GM19468 (cell line): ENCODE data around the gene MINAR1.
"Not testable (repeated sequence)": the region's sequence is repeated elsewhere in the genome, so short reads cannot be mapped to it uniquely, and the experiment has no call there.

Experiments used
- ATAC-seq: cut with Tn5 transposase; IDR thresholded peaks from one replicate; pipeline ENCODE4 v1.9.1; 2021; ENCODE audit warnings: mild to moderate bottlenecking, moderate library complexity, moderate number of reproducible peaks; ENCODE audit not compliant: unreplicated experiment; ENCODE audit errors: extremely low read depth

Gene MINAR1, protein sequence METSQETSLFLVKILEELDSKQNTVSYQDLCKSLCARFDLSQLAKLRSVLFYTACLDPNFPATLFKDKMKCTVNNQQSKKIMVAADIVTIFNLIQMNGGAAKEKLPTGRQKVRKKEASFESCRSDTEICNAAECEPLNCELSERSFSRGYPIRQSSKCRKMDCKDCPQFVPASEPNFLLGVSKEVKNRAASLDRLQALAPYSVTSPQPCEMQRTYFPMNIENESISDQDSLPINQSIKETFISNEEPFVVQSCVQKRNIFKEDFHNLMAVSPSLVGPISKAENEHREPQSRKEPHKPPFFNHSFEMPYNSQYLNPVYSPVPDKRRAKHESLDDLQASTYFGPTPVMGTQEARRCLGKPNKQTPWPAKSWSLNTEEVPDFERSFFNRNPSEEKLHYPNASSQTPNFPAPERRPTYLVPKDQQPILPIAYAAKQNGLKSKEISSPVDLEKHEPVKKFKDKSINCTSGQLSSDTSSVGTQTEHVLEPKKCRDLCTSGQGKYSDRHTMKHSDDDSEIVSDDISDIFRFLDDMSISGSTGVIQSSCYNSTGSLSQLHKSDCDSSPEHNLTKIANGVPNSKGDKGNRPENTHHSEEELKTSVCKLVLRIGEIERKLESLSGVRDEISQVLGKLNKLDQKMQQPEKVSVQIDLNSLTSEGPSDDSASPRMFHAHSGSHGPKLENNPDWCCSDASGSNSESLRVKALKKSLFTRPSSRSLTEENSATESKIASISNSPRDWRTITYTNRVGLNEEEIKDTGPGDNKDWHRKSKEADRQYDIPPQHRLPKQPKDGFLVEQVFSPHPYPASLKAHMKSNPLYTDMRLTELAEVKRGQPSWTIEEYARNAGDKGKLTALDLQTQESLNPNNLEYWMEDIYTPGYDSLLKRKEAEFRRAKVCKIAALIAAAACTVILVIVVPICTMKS

DNA sequence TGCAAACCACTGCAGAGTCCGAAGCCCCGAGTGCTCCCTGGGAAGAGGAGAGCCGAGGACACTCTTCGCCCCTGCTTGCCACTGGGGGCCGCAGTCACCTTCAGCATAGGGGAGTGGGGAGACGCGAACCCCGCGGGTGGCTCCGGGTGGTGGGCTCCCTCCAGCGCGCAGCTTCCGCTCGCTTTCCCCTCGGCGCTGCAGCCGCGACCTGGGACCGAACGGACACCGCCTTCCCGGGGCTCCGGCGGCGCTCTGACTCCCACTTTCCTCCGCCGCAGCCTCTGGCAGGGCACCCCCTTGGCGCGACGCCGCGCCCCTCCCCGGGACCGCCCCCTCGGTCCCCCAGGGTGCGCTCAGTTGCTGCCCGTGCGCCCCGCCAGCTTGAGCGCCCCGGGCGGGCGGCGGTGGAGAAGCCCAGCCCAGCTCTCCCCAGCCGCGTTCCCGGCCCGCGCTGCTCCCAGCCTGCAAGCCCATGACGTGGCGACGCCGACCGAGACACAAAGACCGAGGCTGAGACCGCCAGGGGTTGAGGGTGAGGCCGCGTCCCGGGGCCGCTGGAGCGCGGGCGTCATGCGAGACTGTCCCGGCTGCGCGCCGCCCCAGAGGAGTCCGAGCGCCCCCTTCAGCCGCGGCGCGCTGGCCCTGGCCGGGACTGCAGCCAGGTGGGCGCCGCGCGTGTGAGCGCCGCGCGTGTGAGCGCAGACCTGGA, at the start of gene MINAR1:
Gene MINAR1, plus strand, starts transcription at position 701 of the 709 bp plus-strand sequence. CDS start 23,812 bp downstream, outside the sequence.
- no peak for ATAC-seq

DNA sequence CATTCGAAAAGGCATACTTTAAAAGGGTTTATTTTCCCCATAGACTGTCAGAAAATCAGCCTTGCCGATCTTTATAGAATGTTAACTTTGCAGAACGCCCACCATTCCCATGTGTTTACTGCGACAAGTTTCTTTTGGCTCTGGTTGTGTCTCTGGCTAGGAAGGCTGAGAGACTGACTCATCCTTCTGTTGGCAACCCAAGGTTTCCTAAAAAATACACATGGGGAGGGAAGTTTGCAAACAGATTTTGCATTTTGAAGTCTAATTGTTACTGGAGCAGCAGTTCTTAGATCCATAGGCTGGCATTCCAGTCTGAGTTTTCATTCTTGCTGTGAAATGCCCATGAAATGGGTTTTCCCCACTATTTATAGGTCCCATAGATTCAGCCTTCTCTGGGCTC, 37.9 kb upstream of the MINAR1 start:
- ATAC-seq: no peak

DNA sequence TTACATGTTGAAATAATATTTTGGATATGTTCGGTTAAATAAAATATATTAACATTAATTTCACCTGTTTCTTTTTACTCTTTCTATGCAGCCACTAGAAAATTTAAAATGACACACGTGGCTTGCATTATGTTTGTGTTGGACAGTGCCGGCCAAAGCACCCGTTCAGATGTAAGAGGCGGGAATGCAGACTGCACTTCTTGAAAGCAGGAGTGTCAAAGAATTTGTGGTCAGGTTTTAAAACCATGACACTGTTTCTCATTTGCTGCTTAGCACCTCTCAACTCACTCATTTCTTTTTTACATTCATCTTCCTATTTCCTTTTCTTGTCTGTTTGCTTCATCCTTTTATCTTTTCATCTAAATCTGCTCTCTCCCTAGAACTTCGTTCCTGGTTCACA, 35.3 kb upstream of the MINAR1 start:
- ATAC-seq: no peak

DNA sequence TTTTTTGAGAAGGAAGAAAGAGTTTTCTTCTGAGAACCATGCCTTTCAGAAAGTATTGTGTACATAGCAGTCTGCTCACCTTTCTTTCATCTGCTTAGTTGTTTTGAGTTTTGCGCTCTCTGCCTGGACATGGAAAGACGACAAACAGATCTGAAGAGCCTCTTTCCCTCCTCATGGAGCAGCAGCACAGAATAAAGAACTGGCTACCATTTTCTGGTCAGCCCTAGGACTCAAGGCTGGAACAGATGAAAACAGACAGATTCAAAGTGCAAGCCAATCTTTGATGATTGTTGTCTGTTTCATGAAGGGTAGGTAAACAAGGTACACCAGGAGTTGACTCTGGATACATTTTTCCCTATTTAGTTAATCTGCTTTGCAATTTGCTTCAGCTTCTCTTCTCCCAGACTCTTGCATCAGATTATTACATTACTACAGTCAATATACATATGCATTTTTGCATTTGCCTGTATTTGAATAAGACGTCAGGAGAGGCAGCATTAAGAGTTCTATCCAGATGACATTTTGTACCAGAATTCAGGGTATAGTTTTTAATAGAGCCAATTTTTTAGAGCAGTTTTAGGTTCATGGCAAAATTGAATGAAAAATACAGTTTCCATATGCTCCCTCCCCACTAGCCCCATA, 34.7 kb upstream of the MINAR1 start:
- ATAC-seq: no peak

DNA sequence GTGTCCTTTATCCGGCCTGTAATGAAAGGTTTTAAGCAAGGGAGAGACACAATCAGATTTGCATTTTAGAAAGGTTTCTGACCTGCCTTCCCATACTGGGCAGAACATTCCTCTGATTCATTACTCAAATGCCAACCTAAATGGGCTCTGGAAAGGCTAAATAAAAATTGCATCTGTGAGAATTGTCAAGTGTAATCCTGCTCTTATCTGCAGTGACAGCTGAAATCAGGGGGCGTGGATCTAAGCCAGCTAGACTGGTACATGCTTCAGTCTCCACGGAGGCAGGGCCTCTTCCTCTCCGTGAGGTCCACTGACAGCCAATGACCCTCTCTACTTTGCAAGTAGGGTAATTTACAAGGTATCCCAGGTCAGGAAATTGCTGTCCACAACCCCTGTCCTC, 32.5 kb upstream of the MINAR1 start:
- no peak for ATAC-seq

DNA sequence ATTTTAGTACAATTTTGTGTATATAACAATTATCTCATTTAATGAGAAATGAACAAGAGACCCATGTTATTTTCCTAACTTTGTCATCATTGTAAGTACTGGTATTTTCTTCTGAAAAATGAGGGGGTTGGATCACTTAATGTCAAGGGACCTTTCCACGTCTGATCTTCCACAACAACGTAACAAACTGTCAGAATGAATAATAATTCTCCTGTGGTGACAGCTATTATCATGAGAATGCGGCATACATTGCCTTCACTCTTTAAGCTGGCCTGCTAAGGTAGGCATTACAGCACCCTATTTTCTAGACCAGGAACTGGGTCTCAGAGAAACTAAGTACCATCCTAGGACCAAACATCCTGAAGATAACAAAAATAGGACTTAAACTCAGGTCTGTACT, 31.5 kb upstream of the MINAR1 start:
- no peak for ATAC-seq

DNA sequence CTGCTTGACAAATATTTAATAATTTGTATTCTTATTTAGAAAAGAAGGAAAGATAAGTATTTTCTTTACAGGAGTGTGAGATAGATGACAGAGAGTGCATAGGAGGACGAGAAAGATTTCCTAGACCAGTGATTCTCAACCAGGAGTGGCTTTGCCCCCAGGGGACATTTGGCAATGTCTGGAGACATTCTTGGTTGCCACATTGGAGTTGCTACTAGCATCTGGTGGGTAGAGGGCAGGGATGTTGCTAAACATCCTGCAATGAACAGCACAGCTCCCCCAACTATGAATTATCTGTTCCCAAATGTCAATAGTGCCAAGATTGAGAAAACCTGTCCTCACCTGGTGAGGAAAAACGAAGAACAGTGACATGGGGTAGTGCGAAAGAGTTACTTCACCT, 30.8 kb upstream of the MINAR1 start:
- no peak for ATAC-seq

DNA sequence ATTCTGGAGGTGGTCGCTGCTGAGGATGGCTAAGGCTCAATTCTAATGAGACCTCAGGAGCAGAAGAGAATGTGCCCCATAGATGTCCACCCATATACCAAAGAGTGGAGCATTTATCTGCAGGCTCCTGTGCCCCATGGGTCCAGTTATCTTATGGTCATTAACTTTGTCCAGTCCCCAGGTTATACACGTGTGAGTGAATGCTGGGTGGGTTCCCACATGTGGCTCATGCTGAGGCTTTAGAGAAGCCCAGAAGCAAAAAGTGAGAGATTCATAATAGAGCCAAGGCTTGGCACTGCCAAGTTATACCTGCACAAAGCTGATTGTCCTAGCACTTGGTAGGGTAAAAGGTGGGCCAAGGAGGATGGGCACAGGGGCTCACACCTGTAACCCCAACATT, 30.0 kb upstream of the MINAR1 start:
- no peak for ATAC-seq

DNA sequence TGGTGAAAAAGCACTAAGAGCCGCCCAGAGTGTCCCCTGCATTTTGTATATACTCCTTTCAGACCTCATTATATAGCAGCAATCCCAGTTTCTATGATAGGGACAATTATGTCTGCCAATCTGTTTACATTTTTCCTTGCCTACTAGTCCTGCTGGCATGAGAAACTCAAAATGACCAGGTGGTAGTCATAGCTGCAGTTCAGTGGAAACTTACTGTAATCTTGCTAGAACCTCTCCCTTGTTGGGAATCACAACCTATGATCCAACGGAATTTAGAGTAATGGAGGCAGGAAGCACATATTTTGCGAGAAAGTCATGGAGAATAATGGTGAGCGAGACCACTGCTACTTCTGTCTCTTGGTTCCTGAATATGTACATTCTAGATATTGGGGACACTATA, 28.6 kb upstream of the MINAR1 start:
- no peak for ATAC-seq

DNA sequence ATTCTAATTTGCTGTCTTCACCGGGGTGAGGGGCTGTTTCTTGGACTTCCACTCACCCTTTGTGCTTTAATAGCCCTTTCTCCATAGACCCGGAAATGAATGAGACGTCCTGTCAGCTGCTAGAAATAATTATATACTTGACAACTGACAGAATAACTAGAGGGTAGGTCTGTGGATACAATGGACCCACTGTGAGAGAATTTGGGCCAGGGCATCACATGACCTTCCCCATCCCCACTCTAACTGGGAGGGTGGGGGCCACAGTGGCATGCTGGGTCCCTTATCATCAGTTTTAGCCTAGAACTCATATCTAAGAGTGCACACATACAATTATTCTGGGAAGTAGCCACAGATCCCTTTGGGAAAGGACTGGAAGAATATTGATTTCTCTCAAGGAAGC, 25.9 kb upstream of the MINAR1 start:
- ATAC-seq: no peak

DNA sequence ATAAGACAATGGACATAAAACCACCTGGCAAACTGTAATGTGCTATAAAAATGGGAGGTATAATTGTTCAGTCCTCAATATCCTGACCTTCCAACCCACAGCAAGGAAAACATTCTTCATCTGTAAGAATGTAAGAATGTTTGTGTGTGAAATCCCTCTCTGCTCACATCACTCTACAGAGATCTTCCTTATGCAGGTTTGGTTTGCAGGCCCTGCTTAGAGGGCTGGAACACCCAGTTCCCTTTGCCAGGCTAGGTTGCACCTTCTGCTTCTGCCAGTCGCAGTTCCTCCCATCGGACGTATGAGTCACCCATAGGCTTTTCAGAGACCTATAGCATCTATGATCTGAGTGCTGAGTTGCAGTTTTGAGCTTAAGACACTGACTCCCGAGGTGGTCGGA, 24.1 kb upstream of the MINAR1 start:
- no peak for ATAC-seq

DNA sequence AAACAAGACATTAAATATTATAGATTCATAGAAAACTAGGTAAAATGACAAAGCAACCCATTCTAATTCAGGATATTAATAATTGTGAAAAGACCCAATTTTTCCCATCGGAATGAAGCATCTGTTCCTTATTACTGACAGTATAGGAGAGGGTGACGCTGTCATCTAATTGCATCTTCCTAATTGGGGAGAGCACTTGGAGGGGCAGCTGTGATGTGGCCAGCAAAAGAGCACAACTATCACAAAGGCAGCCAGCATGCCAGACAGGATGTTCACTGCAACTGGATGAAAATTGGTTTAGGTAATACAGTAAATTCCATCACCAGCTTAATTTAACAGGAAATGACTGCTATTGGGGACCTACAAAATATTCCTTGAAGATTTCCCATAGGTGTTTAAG, 21.9 kb upstream of the MINAR1 start:
- ATAC-seq: no peak

DNA sequence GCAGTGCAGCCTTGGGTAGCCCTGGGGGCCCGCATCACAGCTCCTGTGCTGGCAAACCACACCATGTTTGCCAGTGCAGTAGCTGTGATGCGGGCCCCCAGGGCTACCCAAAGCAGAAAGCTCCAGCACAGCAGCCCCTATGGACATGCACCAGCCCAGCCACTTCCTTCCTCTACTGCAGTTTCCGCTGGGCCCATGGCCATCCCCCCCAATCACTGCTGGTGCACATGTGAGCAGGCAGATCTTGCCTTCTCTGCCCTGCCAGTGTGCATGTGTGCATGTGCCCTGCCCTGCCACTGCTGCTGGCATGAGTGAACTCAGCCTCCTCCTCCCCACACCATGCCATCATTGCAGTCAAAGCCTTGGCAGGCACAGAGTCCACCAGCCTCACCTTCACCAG, 20.1 kb upstream of the MINAR1 start:
- no peak for ATAC-seq

DNA sequence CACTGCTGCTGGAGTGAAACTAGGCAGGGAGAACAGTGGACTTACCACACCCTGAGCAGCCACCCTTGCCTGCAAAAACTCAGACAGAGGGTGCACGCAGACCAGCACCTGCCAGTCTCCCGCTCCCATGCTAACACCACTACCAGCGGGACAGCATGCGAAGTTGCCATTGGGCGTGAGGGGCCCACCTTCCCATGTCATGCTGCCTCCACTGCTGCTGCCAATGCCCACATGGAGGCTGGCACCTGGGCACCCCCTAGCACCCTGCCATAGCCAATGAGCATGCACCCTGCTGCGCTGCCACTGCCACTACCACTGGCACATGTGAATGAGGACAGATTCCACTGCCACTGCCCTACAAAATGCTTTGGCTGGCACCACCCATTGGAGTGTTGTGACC, 19.7 kb upstream of the MINAR1 start:
- no peak for ATAC-seq

DNA sequence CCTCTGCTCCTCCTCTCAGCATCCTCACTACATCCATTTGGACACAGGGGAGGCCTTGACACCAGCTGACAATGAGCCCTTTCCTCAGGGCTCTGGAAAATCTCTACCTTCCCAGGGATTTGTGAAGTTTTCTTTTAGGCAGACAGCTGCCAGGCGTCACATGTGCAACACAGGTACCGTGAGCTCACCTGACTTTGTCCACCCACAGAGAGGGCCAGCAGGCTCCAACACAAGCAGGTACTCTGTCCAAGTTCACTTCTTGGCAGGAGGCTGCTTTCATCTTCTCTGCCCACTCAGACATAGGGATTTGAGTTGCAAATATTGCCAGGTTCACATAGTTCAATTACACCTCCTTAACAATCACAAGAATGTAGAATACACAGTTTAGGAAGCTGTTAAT, 15.3 kb upstream of the MINAR1 start:
- no peak for ATAC-seq

DNA sequence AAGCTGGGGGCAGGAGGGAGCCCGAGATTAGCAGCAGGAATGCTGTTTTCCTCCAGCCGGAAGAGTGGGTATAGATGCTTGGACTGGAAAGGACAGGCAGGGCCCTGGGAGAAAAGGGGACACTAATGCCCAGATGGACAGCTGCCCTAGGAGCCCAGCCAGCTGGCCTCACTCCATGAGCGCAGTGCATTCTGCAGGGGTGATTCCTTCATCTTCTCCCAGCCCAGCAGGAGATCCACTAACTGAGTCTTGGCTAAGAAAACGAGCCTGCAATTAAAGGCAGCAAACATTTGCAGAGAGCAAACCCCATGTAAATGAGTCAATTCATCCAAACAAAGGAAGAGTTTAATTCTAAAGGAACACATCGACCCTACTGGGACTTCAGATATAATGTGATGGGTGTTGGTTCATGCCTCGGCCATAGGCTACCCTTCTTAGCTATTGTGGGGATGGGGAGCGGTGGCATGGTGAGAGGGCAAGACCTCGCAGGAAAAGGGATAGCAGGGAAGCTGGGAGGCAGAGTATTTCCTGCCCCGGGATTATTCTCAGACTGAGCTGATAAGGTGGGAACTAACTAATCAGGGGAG, 13.3 kb upstream of the MINAR1 start:
- no peak for ATAC-seq

DNA sequence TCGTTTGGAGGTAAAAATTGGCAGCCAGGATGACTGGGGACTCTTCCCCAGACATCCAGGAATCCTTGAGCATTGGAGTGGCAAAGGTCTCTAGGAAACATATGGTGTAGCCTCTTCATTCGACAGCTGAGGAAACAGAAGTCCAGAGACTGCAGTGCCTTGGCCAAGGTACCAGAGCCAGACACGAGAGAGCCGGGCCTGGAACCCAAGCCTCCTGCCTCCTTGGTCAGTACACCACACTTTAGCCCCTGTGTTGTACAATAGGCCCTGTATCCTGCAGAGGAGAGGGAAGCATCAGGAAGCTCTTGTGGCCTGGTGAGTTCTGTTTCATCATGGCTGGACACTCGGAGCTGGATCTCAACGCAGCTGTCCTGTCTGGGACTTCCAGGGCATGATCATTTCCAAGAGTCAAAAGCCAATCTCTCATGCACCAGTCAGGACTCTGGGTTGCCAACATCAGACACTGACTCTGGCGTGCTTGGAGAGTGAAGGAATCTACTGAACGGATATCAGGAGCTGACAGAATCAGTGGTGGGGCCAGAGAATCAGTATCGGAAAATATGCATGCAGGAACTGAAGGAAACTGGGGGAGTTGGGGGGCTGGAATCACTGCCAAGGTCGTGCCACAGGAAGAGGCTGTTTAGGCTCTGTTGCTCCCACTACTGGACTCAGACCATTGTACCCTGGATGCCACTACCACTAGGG, 6.4 kb upstream of the MINAR1 start:
- ATAC-seq: no peak

DNA sequence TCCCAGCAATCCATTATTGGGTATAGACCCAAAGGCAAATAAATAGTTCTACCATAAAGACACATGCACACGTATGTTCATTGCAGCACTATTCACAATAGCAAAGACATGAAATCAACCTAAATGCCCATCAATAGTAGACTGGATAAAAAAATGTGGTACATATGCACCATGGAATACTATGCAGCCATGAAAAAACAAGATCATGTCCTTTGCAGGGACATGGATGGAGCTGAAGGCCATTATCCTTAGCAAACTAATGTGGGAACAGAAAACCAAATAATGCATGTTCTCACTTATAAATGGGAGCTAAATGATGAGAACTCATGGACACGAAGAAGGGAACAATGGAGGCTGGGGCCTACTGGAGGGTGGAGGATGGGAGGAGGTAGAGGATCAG, 5.2 kb upstream of the MINAR1 start:
- ATAC-seq: not testable (repeated sequence)
